ENCODE data around the gene CMIP. TPM values are rescaled to one million over a fixed set of nuclear protein-coding genes. Genes with fewer than 3 reads are reported as not detected.

Gene CMIP
- total RNA-seq, 1 experiment from 2014 or later = 48.2 TPM

DNA sequence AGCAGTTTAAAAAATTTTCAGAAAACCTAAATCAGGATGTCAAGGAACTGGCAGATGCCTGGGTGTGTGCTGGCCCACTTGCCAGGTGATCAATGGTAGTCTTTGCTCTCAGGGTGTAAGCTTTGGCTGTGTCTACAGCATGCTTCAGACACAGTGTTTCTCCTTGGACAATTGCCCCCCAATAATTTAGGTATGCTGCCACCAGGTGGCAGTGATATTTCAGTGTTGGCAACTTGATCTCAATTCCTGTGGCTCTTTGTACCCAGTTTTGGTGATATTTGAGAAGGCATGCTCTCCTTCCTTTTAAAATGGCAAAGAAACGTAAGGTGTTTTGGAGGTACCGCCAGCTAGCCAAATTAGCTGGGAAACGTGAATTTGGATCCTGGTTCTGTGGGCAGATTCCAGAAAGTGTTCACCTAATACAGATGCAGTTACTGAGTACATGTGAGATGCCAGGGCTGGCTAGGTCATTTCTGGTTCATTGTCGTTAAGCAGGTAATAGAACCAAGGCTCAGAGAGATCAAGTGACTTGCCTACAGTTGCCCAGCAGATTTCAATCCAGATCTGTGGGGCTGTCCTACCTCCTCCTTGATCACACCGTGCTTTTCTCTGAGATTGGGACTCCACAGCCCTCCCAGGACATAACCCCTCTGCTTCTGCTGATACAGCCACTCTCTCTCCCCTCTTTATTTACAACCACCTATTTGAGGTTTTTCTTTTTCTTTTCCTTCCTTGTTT lies 178.9 kb downstream of the CMIP start:
- H3K79me2 ChIP-seq (ENCODE audit: insufficient read depth, low read length) = no peaks in the 10 kb centered on the region; the same call in 1 of the 2 replicates
- no peaks in the 10 kb centered on the region for H3K27me3 Mint-ChIP-seq (ENCODE audit: low read depth)
- no peaks in the 10 kb centered on the region for H3K27me3 ChIP-seq (ENCODE audit: insufficient read depth, low read length)
- TF ChIP-seq, protein P1, sequence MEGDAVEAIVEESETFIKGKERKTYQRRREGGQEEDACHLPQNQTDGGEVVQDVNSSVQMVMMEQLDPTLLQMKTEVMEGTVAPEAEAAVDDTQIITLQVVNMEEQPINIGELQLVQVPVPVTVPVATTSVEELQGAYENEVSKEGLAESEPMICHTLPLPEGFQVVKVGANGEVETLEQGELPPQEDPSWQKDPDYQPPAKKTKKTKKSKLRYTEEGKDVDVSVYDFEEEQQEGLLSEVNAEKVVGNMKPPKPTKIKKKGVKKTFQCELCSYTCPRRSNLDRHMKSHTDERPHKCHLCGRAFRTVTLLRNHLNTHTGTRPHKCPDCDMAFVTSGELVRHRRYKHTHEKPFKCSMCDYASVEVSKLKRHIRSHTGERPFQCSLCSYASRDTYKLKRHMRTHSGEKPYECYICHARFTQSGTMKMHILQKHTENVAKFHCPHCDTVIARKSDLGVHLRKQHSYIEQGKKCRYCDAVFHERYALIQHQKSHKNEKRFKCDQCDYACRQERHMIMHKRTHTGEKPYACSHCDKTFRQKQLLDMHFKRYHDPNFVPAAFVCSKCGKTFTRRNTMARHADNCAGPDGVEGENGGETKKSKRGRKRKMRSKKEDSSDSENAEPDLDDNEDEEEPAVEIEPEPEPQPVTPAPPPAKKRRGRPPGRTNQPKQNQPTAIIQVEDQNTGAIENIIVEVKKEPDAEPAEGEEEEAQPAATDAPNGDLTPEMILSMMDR (conservative IDR thresholded peaks at IDR 0.05) = peak; percentile 70
- H3K4me1 Mint-ChIP-seq = peaks cover 6 to 11% of the 10 kb centered on the region in 2 experiments
- H2BK120ac ChIP-seq (ENCODE audit: low read depth, low read length, poor library complexity, severe bottlenecking) = no peak overlapping the region
- no peak overlapping the region for H3K27ac ChIP-seq (ENCODE audit: insufficient read length, low read depth, low read length)
- no peak overlapping the region for H3K9ac ChIP-seq (ENCODE audit: extremely low read depth, insufficient read length, low read length)
- H3K9me3 ChIP-seq (ENCODE audit: control insufficient read depth, low read depth, low read length) = no peaks in the 10 kb centered on the region
- H4K91ac ChIP-seq (ENCODE audit: insufficient read length, low read depth, low read length) = no peak overlapping the region
- WGBS (ENCODE audit: extremely low coverage, insufficient read length, low lambda C conversion rate) = no CpG with 5 or more reads among the region's 5 CpGs
- H2BK12ac ChIP-seq (ENCODE audit: insufficient read length, low read depth, low read length) = no peak overlapping the region
- H3K36me3 Mint-ChIP-seq (ENCODE audit: insufficient read depth in 1 of 3, low read depth in 3 of 3) = peaks cover 0 to 18% (median 2%) of the 10 kb centered on the region in 3 experiments; a peak in 5 of 7 replicates
- H3K23me2 ChIP-seq (ENCODE audit: insufficient read length, low read depth, low read length, poor library complexity, severe bottlenecking) = no peaks in the 10 kb centered on the region
- no peak overlapping the region for H3K14ac ChIP-seq (ENCODE audit: insufficient read depth, low read length)
- H3T11ph ChIP-seq (ENCODE audit: low read length) = no peak overlapping the region
- no peaks in the 10 kb centered on the region for H3K4me1 ChIP-seq (ENCODE audit: insufficient read depth, low read length)
- no peak overlapping the region for H3K56ac ChIP-seq (ENCODE audit: insufficient read length, low read depth, low read length)
- DNase-seq = no peak
- H3K18ac ChIP-seq (ENCODE audit: insufficient read length, low read depth, low read length) = no peak overlapping the region
- H2BK15ac ChIP-seq (ENCODE audit: low read depth, low read length) = no peak overlapping the region
- no peak overlapping the region for H3K4me3 Mint-ChIP-seq
- H2AFZ ChIP-seq (ENCODE audit: low read length) = no peak overlapping the region
- no peaks in the 10 kb centered on the region for H3K9me3 Mint-ChIP-seq
- no peak overlapping the region for H2BK20ac ChIP-seq (ENCODE audit: low read depth, low read length, poor library complexity, severe bottlenecking)
- H3K4me2 ChIP-seq (ENCODE audit: insufficient read depth, insufficient read length, low read length) = no peak overlapping the region
- H4K8ac ChIP-seq (replicated peaks; ENCODE audit: insufficient read length, low read depth, low read length) = no peak overlapping the region
- H3K4ac ChIP-seq (ENCODE audit: low read depth, low read length) = no peak overlapping the region
- H2BK5ac ChIP-seq (ENCODE audit: insufficient read length, low read length) = no peak overlapping the region
- H3K23ac ChIP-seq (ENCODE audit: insufficient read length, low read depth, low read length) = no peak overlapping the region
- no peaks in the 10 kb centered on the region for H4K20me1 ChIP-seq (ENCODE audit: control insufficient read depth, insufficient read depth, insufficient read length)
- H3K79me1 ChIP-seq (ENCODE audit: insufficient read depth, low read depth, low read length, poor library complexity, severe bottlenecking) = no peaks in the 10 kb centered on the region
- no peak overlapping the region for H4K5ac ChIP-seq (ENCODE audit: insufficient read length, low read depth, low read length)
- H3K27ac Mint-ChIP-seq = peak overlapping the region in 2 of 3 experiments; percentile 5 to 70; a peak in 3 of 7 replicates
- H2AK5ac ChIP-seq (ENCODE audit: insufficient read length, low read length) = no peak overlapping the region

Measured in H9 (cell line).